H7 (cell line): ENCODE data around the gene IQCK. TPM values are rescaled to one million over a fixed set of nuclear protein-coding genes. Genes with fewer than 3 reads are reported as not detected.

Experiments
- DNase-seq: peaks from one replicate; pipeline ENCODE4 v3.0.0; 2012
- H3K27me3 ChIP-seq: 2 replicates; pipeline ENCODE4 v1.6.0; 2011; ENCODE audit warnings: mild to moderate bottlenecking, low read length; ENCODE audit not compliant: control insufficient read depth, insufficient read depth
- H3K36me3 ChIP-seq: replicated peaks from 2 replicates; pipeline ENCODE4 v1.5.1; 2011; ENCODE audit warnings: low read length; ENCODE audit not compliant: control insufficient read depth, insufficient read depth
- H3K4me3 ChIP-seq: 2 replicates; pipeline ENCODE4 v1.5.1; 2011; ENCODE audit warnings: low read depth, mild to moderate bottlenecking, control low read depth, low read length, moderate library complexity; ENCODE audit not compliant: insufficient read depth
- total RNA-seq: library from RNA; depleted of rRNA; stranded (reverse); fragments of >200 nt; shearing (Covaris generic); gene quantifications from 2 replicates; pipeline ENCODE4 v1.2.3, GENCODE V29; 2014

IQCK gene
- total RNA-seq, 1 experiment from 2014 or later: 4.4 TPM

- Histone ChIP-seq H3K27me3 (no peaks in the 10 kb centered on the region), H3K36me3 (no peaks in the 10 kb centered on the region), H3K4me3 (no peak overlapping the region)
- DNase-seq: no peak
Observed at GRCh38 chr16:19722269-19722952, 4.3 kb downstream of the IQCK start.

DNA sequence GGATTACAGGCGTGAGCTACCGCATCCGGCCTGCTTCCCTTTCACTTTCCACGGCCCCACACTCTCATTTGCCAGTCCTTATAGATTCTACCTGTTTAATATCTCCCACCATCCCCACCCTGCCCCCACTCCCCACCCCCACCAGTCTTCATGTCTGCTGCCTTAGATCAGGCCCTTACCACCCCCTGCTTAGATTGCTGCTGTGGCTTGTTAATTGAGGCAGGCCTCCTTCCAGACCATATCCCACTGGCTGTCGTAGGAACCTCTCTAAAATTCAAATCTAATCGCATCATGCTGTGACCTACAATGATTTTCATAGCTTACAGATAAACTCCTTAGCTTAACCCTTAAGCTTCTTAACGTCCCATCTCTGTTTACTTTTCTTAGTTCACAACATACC, 4.9 kb downstream of the IQCK start:
- no peak overlapping the region for H3K4me3 ChIP-seq
- DNase-seq: no peak
- no peaks in the 10 kb centered on the region for H3K27me3 ChIP-seq
- no peaks in the 10 kb centered on the region for H3K36me3 ChIP-seq

- Histone ChIP-seq H3K36me3 (no peaks in the 10 kb centered on the region), H3K4me3 (no peak overlapping the region), H3K27me3 (no peaks in the 10 kb centered on the region)
- DNase-seq: no peak
Observed at GRCh38 chr16:19728636-19728965, 10.5 kb downstream of the IQCK start.

DNA sequence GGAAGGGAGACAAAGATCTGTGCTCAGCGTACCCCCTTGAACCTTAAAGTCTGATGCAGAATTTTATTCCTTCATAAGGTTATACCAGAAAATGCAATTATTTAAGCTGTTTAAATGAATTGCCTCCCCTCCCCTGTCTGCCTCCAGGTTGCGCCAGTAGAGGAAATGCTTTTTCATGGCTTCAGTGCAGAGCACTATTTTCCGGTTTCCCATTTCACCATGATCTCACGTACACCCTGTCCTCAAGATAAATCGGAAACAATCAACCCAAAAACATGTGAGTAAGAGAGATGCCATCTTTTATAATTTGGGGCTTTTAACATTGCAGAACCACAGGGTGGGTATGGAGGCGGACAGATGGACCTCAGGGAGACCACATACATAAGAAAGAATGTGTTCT, 15.5 kb downstream of the IQCK start:
- DNase-seq: no peak
- no peak overlapping the region for H3K4me3 ChIP-seq
- no peaks in the 10 kb centered on the region for H3K27me3 ChIP-seq
- no peaks in the 10 kb centered on the region for H3K36me3 ChIP-seq

GRCh38 chr16:19735074-19735867, 17.2 kb downstream of the IQCK start:
- no peaks in the 10 kb centered on the region for H3K36me3 ChIP-seq
- no peak for DNase-seq
- no peaks in the 10 kb centered on the region for H3K27me3 ChIP-seq
- H3K4me3 ChIP-seq: no peak overlapping the region

GRCh38 chr16:19737306-19738038, 19.4 kb downstream of the IQCK start:
- no peak overlapping the region for H3K4me3 ChIP-seq
- H3K27me3 ChIP-seq: no peaks in the 10 kb centered on the region
- no peak for DNase-seq
- H3K36me3 ChIP-seq: no peaks in the 10 kb centered on the region

DNA sequence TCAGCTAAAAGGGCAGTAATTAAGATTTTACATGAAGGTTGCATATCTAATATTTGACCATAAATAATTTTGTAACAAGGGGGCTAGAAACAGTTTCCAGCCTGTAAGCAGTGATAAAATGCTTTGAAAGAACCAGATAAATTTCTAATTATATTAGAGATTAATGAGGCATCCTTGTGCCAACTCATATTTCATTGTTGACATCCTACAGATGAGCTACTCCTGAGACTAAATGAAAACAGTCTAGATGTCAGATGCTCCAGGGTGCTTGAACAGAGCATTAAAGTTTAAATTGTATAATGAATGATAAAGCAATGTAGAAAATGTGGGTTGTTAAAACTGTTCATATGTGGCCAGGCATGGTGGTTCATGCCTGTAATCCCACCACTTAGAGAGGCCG, 23.3 kb downstream of the IQCK start:
- H3K4me3 ChIP-seq: no peak overlapping the region
- no peak for DNase-seq
- H3K36me3 ChIP-seq: no peaks in the 10 kb centered on the region

GRCh38 chr16:19743816-19744159, 25.7 kb downstream of the IQCK start:
- Histone ChIP-seq H3K27me3 (no peaks in the 10 kb centered on the region), H3K4me3 (no peak overlapping the region), H3K36me3 (no peaks in the 10 kb centered on the region)
- DNase-seq: no peak

More for the DNA sequence above, 23.3 kb downstream of the IQCK start:
- no peaks in the 10 kb centered on the region for H3K27me3 ChIP-seq

DNA sequence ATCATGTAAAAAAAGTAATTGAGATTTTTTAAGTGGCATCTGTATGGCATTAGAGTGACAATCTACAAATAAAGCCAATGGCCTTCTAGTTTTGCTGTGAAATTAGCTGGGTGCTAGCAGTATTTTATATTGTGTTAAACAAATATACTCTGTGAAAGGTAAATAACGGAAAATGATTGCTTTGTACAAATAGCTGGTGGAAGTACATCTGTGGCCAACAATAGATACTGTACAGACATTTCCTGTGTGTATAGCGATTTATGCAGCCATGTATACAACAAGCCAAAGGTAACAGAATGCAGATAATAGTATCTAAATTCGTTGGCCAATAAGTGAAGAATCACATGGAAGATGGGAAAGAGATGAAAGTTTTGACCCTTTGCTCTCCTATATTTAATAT, 26.6 kb downstream of the IQCK start:
- no peaks in the 10 kb centered on the region for H3K27me3 ChIP-seq
- no peaks in the 10 kb centered on the region for H3K36me3 ChIP-seq
- no peak for DNase-seq
- H3K4me3 ChIP-seq: no peak overlapping the region

GRCh38 chr16:19745286-19746010, 27.4 kb downstream of the IQCK start:
- no peak for DNase-seq
- Histone ChIP-seq H3K36me3 (no peaks in the 10 kb centered on the region), H3K27me3 (no peaks in the 10 kb centered on the region), H3K4me3 (no peak overlapping the region)

DNA sequence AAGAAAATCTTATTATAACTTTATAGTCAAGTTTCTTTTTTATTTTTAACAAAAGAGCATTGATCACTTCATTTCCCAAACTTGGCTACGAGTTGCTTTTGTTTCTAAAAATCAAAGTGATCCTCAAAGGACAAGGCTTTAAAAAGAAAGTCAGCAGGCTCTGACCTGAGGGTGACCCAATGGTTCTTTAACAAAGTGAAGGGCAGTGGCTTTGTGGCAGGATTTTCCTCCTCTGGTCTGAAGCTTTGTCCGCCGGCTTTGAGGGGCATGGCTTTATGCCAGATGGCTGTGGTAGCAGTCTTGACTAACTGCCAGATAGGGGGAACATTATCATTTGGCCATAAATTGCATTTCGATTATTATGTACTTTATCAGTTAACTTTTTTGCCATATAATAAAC, 28.5 kb downstream of the IQCK start:
- Histone ChIP-seq H3K36me3 (no peaks in the 10 kb centered on the region), H3K27me3 (no peaks in the 10 kb centered on the region), H3K4me3 (no peak overlapping the region)
- DNase-seq: no peak

- Histone ChIP-seq H3K4me3 (no peak overlapping the region), H3K36me3 (no peaks in the 10 kb centered on the region), H3K27me3 (no peaks in the 10 kb centered on the region)
- DNase-seq: no peak
Observed at GRCh38 chr16:19748389-19749168, 30.5 kb downstream of the IQCK start.

- H3K4me3 ChIP-seq: no peak overlapping the region
Observed at GRCh38 chr16:19749571-19750080, 31.6 kb downstream of the IQCK start.

More at GRCh38 chr16:19749571-19750080, 31.6 kb downstream of the IQCK start:
- no peaks in the 10 kb centered on the region for H3K36me3 ChIP-seq
- DNase-seq: no peak
- H3K27me3 ChIP-seq: no peaks in the 10 kb centered on the region
